A204.1 (cell line): Measurements from ENCODE around the gene PSMB9.
"Not testable (repeated sequence)": the region's sequence is repeated elsewhere in the genome, so short reads cannot be mapped to it uniquely, and the experiment has no call there.

Source experiments
- FAIRE-seq: peaks from 2 replicates; lab custom pipeline; 2012; peaks lifted over from hg19 to GRCh38; lab: Jason Lieb, UNC

PSMB9 gene

GRCh38 chr6:32865724-32866443 is 11.9 kb downstream of the PSMB9 start:
- no peak for FAIRE-seq

DNA sequence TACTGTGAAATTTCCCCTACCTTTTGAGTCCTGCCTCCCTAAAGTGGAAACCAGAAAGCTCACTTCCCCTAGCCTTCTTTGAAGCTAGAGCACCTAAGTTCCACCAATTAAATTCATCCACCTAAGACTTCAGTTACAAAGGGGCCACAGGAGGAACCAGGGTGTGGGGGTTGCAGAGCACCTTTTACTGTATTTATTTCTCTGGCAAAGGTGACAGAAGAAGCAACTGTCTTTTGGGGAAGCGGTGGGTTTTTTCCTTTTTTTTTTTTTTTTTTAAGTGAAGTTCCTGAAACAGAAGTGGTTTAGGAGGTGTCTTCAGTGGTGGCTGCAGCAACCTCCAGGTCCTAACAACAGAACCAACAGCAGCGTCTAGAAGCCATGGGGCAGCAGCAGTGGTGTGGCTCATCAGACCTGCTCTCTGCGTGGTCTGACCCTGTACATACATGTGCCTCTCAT is 13.1 kb downstream of the PSMB9 start:
- no peak for FAIRE-seq

DNA sequence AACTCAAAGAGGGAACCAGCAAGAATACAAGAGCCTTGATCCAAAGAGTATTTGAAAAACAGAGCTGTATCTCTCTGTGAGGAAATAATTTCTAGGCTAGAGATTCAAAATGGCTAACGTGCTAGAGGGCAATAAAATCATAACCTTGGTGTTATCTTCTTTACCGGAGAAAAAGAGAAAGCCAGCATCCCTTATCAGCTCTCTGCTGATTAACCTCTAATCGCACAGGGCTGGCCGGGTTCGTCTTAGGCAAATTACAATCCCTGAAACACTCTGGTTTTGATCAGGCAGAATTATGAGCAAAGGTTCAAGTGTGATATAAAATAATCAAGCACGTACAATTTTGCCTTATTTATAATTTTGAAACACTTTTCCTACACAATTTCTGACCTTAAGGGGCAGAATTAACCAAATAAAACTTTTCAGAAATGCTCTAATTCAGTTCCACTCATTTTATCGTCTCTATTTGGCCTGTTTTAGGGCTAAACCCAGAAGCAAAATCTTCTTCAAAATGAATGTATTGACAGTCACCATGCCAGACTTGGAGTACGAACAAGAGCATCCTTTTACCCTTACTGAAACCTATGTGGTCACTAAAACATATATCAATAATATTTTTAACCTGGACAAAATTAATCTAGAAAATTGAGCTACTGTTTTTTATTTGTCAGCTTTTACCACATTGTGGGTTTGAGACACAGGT is 13.7 kb downstream of the PSMB9 start:
- no peak for FAIRE-seq

- FAIRE-seq: peak; percentile 97
Measured at GRCh38 chr6:32868257-32868788, 14.3 kb downstream of the PSMB9 start.

- FAIRE-seq: not testable (repeated sequence)
Measured at GRCh38 chr6:32873947-32874346, 20.0 kb downstream of the PSMB9 start.

DNA sequence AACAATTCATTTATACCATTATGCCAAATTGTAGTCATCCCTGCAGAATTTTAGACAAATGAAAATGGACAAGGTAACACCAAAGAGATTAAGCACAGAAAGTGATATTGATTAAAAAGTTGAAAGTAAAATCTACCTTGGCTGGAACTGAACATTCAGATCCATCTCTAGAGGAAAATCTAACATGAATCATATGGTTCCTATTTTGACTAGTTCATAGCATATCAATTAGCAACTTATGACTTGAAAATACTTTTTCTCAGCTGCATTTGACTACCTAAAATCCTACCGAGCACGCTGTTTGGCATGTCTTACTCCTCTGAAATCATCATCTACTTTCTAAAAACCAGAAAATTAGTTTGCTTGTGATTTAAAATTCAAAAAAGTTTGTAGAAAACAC is 22.6 kb downstream of the PSMB9 start:
- FAIRE-seq: no peak

GRCh38 chr6:32879691-32880090 is 25.7 kb downstream of the PSMB9 start:
- FAIRE-seq: no peak

DNA sequence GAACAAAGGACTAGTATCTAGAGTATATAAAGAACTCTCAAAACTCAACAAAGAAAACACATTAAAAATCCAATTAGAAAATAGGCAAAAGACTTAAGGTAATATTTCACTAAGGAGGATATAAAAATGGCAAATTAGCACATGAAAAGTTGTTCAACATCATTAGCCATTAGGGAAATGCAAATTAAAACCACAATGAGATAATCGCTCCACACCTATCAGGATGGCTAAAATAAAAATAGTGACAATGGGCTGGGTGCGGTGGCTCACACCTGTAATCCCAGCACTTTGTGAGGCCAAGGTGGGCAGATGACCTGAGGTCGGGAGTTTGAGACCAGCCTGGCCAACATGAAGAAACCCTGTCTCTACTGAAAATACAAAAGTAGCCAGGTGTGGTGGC is 27.0 kb downstream of the PSMB9 start:
- FAIRE-seq: not testable (repeated sequence)

GRCh38 chr6:32882879-32883250 is 28.9 kb downstream of the PSMB9 start:
- no peak for FAIRE-seq

- FAIRE-seq: no peak
Measured at GRCh38 chr6:32883789-32884188, 29.8 kb downstream of the PSMB9 start.

DNA sequence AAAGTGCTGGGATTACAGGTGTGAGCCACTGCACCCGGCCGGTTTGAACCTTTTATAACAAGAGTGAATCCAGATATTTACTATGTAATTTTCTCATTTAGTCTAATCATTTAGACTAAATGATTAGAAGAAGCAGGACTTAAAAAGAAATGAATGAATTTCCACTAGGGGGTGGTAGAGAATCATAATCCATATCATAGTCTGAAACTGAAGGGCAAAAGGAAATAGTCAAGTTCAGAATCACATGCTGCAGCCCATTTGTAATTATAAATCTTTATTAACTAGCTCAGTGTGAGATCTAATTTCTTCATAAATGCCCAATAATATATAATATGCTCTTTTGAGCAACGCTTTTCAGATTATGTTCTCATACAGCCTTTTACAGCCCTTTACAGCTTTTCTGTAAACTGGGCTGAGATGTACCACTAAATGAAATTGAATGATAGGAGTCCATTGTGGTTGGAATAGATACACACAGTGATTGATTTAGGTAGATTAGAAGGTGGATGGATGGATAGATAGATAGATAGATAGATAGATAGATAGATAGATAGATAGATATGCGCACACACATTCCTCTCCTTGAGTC is 31.8 kb downstream of the PSMB9 start:
- peak; percentile 96 for FAIRE-seq

DNA sequence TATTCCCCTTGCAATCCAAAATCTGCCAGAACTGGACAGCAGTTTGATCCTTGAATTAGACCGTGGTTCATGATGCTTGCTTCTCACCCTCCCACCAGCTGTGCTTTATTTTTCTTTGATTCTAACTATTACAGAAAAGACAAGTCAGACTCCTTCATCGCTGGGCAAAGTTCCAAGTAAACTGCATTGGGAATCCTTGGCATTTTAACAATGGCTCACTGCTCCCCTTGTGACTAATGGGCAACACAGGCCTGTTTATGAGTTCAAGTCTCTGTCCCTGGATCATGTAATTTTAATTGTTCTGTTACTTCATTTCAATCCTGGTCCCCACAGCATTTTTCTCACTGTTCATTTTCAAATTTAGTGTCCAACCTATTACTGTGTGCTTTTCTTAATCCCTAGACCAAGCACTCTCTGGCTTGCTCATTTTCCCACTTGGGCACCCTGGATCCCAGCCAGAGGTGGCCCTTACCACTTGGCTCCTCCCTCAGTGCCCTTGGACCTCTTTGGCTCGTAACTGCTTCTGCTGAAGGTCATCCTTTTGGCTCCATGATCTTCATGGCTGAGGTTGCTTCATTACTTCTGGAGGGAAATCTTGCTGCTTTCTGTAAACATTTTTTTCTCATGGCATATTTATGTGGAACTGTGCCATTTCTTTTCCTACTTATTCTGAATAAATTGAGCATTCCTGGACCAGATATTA is 32.8 kb downstream of the PSMB9 start:
- no peak for FAIRE-seq

DNA sequence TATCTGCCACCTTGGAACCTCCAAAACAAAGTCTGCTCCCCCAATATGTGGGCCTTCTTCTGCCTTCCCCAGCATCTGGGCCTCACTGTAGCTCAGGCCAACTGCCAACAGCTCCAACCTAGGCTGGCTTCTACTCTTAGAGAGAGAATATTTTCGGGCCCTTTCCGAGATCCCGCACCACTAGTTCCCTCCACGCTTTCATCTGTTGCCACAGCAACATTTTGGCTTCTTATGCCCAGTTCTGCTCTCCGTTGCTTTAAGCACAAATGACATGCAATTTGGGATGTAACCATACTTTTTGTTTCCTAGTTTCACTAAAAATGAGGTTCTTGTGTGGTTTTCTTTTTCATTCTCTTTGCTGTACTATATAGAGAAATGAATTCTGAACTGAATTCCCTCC is 33.6 kb downstream of the PSMB9 start:
- no peak for FAIRE-seq

DNA sequence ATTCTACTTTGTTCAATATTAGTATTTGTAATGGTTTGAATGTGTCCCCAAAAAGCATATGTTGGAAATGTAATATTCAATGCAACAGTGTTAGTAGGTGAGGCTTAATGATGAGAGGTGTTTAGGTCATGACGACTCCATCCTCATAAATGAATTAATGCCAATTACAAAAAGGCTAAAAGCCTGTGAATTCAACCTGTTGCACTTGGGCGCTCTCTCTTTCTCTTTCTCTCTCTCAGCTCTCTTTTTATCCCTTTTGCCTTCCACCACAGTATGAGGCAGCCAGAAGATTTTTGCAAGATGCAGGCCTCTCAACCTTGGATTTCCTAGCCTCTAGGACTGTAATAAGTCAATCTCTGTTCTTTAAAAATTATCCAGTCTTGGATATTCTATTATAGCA is 34.6 kb downstream of the PSMB9 start:
- FAIRE-seq: no peak

DNA sequence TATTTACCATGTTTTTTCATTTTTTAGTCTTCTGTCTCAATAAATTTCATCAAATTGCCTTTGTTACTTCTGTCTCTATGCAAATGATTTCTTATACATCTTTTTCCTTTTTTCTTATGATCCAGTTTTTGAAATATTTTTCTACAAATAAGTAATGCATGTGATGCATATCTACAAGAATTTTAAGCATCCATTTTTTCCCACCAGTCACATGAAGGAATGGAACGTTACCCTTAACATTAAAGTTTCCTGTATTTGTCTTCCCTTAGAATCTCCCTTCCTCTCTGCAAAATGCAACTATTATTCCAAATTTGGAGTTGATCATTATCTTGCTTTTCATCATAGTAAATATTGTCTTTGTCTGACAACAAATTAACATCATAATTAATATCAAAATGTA is 35.5 kb downstream of the PSMB9 start:
- no peak for FAIRE-seq

DNA sequence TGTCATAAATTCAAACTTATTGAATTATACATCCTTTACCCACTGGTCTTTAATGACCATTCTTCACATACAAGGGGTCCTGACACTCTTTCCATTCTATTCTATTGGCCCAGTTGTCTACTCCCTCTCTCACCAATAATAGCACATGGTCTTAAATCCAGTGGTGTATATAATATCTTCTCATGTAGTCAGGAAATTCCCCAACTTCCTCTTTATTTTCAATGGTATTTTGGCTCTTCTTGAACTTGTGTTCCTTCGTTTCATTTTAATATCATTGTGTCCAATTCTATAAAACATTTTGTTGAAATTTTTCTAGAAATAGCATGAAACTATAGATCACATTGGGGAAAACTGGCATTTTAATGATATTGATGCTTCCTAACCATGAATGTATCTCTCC is 36.8 kb downstream of the PSMB9 start:
- no peak for FAIRE-seq

DNA sequence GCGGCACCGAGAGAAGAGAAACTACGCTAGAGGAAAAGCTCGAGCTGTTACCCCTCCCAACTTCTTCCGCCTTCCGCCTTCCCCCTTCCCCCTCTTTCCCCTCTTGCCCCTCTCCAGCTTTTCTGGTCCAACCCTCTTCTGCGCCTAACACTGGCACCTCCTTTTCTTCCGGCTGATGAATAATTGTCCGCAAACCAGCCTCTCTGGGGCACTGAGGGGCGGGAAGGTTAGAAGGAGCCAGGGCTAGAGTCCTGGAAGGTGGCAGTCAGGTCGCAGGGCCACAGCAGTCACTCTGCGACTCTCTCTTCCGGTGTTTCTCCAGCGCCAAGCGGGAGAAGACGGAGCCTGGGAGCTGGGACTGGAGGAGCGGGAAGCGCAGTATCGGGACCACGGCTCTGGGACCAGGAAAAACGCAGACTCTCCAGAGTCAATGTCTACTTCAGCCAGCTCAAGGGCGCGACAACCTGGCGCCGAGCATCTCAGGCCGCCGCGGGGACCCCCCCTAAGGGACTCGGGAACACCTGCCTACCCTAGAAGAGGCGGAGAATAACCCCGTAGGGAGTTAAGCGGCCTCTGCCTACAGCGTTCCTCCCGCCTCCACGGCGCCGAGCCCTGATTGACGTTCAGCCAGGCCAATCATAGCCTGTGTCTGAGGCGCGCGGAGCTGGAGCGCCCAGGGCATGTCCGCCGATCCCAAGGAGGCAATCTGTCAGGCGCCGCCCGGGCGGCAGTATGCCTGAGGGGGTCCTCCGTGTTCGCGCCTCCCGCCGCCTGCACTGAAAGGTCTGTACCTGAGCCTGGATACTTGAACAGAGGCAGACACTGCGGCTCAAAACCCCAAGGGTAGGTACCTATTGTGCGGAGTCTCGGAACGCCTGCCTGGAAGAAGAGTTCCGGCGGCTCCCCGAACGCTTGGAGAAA is 40.4 kb downstream of the PSMB9 start:
- FAIRE-seq: no peak

DNA sequence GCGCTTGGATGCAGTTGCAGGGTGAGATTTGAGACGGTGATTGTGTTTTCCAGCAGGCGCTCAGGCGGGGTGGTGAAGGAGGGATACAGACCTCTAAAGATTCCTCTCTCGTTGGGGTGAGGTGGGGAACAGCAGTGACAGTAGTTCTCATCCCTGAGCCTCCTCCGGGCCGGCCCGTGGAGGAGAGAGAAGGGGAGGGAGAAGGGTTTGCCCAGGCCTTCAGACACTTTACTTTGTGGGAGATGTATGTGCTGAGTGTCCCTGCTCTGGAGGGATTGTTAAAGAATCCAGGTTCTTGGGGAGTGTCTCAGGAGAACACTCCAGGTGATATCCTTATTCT is 41.0 kb downstream of the PSMB9 start:
- no peak for FAIRE-seq

GRCh38 chr6:32903952-32904351 is 50.0 kb downstream of the PSMB9 start:
- no peak for FAIRE-seq

DNA sequence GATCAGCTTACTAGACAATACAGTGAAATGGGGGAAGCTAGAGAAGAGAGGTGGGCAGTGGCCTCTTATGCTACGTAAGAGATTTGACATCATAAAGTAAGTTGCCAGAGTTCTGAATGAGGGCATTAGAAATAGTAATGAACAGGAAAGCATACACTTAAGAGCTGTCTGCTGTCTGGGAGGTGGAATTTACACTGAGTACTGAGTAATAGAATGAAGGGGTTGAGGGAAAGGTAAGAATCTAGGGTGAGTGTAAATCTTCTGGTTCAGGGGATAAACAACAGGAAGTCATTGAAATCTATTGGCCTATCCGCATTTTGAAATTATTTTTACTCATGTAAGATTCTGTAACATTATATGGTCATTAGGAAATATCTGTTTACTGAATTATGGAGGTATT is 51.1 kb downstream of the PSMB9 start:
- no peak for FAIRE-seq

- FAIRE-seq: no peak
Measured at GRCh38 chr6:32906539-32906938, 52.5 kb downstream of the PSMB9 start.

DNA sequence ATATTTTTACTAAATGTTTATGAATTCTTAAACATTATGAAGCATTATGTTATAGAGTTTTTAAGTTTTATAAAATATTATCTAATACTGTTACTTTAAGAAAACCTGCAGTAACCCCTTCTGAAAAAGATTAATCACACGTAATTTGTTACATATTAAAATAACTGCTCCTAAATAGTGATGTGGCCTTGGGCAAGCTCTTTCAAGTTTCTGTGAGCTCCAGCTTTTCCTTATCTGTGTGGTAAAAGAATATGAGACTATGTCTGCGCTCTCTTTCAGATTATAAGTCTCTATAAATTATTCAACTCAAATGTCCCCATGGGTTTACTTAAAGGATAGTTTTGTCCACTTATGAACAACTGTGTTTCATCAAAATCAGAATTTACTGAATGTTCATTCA is 54.9 kb downstream of the PSMB9 start:
- FAIRE-seq: no peak
